GM19099 (cell line): ENCODE results near the gene SOS2.

Experiments
- POLR2A ChIP-seq: IDR thresholded peaks from 3 replicates; pipeline ENCODE4 v1.6.1; 2011; ENCODE audit warnings: low read depth; ENCODE audit not compliant: insufficient read length; ENCODE audit errors: extremely low read depth

The SOS2 gene

GRCh38 chr14:50110323-50111037 lies 120.9 kb downstream of the SOS2 start:
- TF ChIP-seq POLR2A = no peak

GRCh38 chr14:50109342-50109741 lies 122.0 kb downstream of the SOS2 start:
- no peak for TF ChIP-seq POLR2A

DNA sequence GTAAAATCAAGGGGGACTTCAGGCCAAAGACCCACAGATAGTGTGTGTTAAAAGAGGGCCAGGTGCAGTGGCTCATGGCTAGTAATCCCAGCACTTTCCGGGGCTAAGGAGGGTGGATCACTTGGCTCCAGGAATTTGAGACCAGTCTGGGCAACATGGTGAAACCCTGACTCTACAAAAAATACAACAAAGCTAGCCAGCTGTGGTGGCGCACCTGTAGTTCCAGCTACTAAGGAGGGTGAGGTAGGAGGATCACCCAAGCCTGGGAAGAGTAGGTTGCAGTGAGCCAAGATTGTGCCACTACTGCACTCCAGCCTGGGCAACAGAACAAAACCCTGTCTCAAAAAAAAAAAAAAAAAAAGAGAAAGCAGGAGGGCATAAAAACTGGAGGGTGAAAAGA lies 123.5 kb downstream of the SOS2 start:
- no peak for TF ChIP-seq POLR2A

- TF ChIP-seq POLR2A = no peak
Measured at GRCh38 chr14:50106178-50106577, 125.2 kb downstream of the SOS2 start.

DNA sequence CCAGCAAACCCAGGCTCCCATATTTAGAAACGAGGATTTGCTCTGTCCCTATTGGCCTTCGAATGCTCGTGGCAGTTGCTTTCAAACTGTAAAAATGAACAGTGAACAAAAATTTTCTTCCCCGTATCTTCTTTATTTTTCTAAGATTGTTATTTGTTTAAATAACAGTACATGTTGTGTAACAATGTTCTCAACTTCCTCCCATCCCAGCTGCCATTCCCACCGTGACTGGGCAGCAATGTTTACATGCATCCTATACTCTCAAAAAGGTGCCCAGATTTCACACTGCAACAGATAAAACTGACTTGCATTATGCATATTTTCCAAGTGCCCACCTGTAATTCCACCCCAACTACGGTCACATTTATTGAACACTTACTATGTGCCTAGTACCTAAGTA lies 127.8 kb downstream of the SOS2 start:
- TF ChIP-seq POLR2A = no peak

- no peak for TF ChIP-seq POLR2A
Measured at GRCh38 chr14:50101417-50101816, 130.0 kb downstream of the SOS2 start.

DNA sequence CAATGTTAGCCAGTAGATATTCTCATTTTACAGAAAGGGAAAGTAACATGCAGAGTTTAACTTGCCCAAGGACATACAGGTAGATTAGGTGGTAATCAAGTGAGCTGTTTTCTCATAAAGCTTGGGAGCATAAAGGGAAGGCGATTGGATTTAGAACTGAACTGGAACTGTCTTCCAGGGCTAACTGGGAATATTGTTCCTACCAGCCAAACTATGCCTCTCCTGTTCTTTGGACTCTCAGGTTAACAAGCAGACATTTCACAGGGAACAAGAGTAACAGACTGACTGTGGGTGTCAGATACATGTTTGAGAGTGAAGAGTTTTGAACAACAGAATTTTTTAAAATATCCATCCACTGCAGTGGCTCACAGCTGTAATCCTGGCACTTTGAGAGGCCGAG lies 130.6 kb downstream of the SOS2 start:
- no peak for TF ChIP-seq POLR2A

DNA sequence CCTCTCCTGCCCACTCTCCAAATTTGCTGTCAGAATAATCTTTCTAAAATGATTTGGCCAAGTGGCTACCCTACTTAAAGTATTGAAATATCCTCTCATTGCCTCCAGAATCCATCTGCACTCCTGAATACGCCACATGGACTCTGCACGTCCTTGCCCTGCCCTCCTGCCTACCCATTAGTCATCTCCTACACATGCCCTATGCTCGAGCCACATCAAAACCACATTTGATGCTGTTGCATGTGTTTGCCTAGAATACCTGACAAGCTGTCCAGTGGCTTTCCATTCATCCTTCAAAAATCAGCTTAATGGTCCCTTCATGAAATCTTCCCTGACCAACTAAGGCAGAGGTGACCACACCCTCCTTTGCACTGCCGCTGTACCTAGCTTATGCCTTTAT lies 132.0 kb downstream of the SOS2 start:
- no peak for TF ChIP-seq POLR2A

DNA sequence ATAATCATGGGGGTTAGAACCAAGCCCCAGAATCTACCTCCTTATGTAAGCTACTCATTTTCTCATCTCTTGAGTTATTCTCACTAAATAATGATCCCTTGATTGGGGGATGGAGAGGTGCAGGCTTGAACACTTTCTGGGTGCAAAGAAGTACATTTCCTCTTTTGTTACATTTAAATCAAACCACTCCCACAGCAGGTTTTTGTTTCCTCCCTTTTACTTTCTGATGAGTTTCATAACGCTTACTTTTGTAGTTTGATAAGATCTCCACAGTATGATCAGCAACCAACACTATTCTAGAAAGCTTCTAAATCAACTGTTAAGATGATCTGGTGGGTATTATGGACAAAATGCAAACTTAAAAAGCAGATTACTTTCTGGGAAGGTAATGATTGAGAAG lies 135.5 kb downstream of the SOS2 start:
- no peak for TF ChIP-seq POLR2A

GRCh38 chr14:50094056-50094755 lies 137.2 kb downstream of the SOS2 start:
- no peak for TF ChIP-seq POLR2A

DNA sequence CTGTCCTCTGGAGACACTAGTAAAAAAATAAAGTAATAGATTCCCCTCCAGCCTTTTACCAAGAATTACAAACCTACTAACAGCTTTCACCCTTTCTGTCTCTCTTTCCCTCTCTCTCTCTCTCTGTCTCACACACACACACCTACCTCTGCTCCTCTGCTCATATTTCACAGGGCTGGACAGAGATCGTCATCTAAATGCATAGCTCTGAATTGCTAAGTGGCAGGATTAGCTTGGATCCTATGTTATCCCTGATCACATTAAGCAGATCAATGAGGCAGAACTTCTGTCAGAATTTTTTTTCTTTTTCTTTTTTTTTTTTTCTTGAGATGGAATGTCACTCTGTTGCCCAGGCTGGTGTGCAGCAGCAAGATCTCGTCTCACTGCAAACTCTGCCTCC lies 137.9 kb downstream of the SOS2 start:
- no peak for TF ChIP-seq POLR2A

DNA sequence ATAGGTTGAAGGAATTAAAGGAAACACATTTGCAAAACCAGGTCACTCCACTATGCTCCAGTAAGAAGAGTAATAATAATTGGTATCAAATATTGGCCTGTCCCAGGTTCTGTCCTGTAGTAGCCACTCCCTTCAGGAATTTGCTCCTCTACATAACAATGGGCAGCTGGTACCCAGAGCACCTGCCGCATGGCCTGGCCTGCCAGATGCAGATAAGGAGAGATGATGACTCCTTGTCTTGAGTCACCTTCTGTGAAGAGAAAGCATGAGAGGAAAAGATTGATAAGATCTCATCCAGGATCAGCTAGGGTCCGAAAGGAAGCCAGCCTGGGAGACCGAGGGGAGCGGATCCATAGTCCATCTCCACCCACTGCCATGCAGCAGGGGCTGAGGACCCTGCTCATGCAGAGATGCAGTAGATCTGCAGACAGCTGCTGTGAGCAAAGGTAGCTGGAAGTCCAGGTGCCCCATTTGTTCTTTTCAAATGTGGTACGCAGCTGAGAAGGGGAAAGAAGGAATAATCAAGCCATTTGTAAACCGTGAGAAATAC lies 139.3 kb downstream of the SOS2 start:
- no peak for TF ChIP-seq POLR2A

- no peak for TF ChIP-seq POLR2A
Measured at GRCh38 chr14:50091240-50091913, 140.0 kb downstream of the SOS2 start.

DNA sequence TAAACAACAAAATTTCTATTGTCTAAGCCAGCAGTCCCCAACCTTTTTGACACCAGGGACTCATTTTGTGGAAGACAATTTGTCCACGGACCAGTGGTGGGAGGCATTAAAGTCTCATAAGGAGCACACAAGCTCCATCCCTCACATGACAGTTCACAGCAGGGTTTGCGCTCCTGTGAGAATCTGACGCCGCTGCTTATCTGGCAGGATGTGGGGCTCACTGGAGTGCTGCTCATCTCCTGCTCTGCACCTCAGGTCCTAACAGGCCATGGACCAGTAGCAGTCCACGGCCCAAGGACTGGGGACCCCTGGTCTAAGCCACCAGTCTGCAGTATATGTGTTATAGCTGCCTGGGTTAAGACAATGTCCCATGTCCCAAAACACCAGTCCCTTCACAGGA lies 142.2 kb downstream of the SOS2 start:
- TF ChIP-seq POLR2A = no peak

DNA sequence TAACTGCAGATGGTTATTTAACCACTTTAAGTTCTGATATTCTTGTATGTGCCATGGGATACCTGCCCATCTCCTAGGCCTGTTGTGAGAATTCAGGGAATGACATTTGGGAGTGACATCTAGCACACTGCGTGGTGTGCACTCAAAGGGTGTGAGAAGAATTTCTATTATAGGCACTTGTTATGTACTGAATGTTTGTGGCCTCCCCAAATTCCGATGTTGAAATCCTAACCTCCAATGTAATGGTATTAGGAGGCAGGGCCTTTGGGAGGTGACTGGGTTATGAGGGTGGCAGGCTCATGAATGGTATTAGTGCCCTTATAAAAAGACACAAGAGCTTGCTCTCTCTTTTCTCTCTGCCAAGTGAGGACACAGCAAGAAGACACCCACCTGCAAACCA lies 142.6 kb downstream of the SOS2 start:
- no peak for TF ChIP-seq POLR2A

DNA sequence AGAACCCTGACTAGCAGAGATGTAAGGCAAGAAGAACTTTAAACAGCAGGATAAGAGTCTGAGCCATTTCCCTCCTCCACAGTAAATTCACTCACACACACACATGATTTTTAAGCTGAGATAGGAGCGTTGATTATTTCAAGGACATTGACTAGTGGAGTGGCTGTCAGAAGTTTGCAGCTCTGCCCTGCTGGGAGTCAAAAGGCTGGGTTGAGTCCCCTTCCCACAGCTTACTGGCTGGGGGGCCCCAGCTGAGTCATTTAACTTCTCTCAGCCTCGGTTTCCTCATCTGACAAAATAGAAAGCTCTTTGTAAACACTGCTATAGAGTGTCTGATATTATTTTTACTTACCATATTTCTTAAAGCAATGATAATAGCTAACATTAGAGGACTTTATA lies 143.3 kb downstream of the SOS2 start:
- TF ChIP-seq POLR2A = no peak
